GM12878 (cell line): ENCODE results near the gene KCNA2. TPM values are rescaled to one million over a fixed set of nuclear protein-coding genes. Genes with fewer than 3 reads are reported as not detected.

Experiments
- PML ChIP-seq: IDR thresholded peaks from 2 replicates; pipeline ENCODE4 v1.6.1; 2012; ENCODE audit warnings: low read length, inconsistent platforms
- RFX5 ChIP-seq: IDR thresholded peaks from 2 replicates; pipeline ENCODE4 v1.6.1; 2011; ENCODE audit warnings: low read depth, low read length, improper control_type of control experiment
- polyA plus RNA-seq, 11 experiments: library from polyadenylated mRNA; depleted of rRNA in 4 of 11; unstranded in 6 of 11; stranded (reverse) in 5 of 11; fragments of >200 nt; fragmentation: Nextera tagmentation in 4 of 11; fragmentation: Illumina TruSeq in 1 of 11; extraction: Ambion mirVana in 4 of 11; extraction: Trizol in 1 of 11; gene quantifications; 1 replicate in 1 of 11; 2 replicates in 10 of 11; pipeline versions ENCODE4 v1.2.1 to v1.2.3, GENCODE V29; 2011 to 2016; ENCODE audit warnings: inconsistent platforms in 2 of 11, missing spikeins in 2 of 11, low read depth in 1 of 11
- total RNA-seq, 4 experiments: library from RNA; depleted of rRNA in 3 of 4; stranded (reverse); fragments of >200 nt in 3 of 4; fragmentation: Illumina TruSeq in 1 of 4; extraction: Trizol in 1 of 4; gene quantifications; 2 replicates each; pipeline versions ENCODE4 v1.2.1 to v1.2.3, GENCODE V29; 2013 to 2021
- TF ChIP-seq, protein P1 (sequence below): IDR thresholded peaks from 2 replicates; pipeline ENCODE4 v1.6.1; 2012; ENCODE audit warnings: mild to moderate bottlenecking, low read depth, low read length
- TF ChIP-seq, protein P2 (sequence below): fragments of 450-650 bp; formaldehyde crosslinking; IDR thresholded peaks from 2 replicates; pipeline ENCODE4 v1.5.0; 2022; ENCODE audit warnings: mild to moderate bottlenecking, missing genetic modification characterization
- TF ChIP-seq, protein P3 (sequence below): IDR thresholded peaks from 2 replicates; pipeline ENCODE4 v1.6.1; 2012; ENCODE audit warnings: low read depth, low read length, improper control_type of control experiment

Gene KCNA2
- total and polyA plus RNA-seq, 10 of the 15 experiments (the other 5 are each of a cell fraction or from before 2014, with no cell fraction given), result 0.02 to 0.56 (median 0.10) TPM; not detected in 2

DNA sequence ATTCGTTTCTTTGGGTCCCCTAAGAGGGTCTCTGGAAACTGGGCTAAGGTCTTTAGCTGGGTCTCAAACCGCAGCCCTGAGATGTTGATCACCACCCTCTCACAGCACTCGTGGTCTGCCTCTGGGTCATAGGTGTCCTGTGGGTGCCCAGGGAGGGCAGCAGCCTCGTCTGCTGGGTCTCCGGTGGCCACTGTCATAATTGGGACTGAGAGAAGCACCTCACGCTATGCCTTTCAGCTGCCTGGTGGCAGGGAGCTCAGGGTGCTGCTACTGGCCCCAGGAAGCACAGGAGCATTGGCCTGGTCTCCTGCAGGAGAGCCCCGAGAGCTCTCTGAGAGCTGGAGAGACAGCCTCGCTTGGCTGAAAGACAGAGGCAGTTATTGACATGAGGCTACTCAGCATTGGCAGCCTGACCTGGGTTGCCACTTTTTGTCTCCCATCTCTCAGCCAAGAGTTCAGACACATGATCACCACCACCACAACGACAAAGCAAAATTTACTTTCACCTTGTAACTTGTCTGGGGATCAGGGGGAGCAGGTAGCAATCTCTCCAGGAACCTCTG, 1.5 kb downstream of the KCNA2 start (continued):
- no peak for TF ChIP-seq RFX5
- TF ChIP-seq, protein P1, sequence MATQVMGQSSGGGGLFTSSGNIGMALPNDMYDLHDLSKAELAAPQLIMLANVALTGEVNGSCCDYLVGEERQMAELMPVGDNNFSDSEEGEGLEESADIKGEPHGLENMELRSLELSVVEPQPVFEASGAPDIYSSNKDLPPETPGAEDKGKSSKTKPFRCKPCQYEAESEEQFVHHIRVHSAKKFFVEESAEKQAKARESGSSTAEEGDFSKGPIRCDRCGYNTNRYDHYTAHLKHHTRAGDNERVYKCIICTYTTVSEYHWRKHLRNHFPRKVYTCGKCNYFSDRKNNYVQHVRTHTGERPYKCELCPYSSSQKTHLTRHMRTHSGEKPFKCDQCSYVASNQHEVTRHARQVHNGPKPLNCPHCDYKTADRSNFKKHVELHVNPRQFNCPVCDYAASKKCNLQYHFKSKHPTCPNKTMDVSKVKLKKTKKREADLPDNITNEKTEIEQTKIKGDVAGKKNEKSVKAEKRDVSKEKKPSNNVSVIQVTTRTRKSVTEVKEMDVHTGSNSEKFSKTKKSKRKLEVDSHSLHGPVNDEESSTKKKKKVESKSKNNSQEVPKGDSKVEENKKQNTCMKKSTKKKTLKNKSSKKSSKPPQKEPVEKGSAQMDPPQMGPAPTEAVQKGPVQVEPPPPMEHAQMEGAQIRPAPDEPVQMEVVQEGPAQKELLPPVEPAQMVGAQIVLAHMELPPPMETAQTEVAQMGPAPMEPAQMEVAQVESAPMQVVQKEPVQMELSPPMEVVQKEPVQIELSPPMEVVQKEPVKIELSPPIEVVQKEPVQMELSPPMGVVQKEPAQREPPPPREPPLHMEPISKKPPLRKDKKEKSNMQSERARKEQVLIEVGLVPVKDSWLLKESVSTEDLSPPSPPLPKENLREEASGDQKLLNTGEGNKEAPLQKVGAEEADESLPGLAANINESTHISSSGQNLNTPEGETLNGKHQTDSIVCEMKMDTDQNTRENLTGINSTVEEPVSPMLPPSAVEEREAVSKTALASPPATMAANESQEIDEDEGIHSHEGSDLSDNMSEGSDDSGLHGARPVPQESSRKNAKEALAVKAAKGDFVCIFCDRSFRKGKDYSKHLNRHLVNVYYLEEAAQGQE, result no peak
- TF ChIP-seq, protein P2, sequence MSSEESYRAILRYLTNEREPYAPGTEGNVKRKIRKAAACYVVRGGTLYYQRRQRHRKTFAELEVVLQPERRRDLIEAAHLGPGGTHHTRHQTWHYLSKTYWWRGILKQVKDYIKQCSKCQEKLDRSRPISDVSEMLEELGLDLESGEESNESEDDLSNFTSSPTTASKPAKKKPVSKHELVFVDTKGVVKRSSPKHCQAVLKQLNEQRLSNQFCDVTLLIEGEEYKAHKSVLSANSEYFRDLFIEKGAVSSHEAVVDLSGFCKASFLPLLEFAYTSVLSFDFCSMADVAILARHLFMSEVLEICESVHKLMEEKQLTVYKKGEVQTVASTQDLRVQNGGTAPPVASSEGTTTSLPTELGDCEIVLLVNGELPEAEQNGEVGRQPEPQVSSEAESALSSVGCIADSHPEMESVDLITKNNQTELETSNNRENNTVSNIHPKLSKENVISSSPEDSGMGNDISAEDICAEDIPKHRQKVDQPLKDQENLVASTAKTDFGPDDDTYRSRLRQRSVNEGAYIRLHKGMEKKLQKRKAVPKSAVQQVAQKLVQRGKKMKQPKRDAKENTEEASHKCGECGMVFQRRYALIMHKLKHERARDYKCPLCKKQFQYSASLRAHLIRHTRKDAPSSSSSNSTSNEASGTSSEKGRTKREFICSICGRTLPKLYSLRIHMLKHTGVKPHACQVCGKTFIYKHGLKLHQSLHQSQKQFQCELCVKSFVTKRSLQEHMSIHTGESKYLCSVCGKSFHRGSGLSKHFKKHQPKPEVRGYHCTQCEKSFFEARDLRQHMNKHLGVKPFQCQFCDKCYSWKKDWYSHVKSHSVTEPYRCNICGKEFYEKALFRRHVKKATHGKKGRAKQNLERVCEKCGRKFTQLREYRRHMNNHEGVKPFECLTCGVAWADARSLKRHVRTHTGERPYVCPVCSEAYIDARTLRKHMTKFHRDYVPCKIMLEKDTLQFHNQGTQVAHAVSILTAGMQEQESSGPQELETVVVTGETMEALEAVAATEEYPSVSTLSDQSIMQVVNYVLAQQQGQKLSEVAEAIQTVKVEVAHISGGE (CRISPR knock-in tag), result no peak
- TF ChIP-seq, protein P3, sequence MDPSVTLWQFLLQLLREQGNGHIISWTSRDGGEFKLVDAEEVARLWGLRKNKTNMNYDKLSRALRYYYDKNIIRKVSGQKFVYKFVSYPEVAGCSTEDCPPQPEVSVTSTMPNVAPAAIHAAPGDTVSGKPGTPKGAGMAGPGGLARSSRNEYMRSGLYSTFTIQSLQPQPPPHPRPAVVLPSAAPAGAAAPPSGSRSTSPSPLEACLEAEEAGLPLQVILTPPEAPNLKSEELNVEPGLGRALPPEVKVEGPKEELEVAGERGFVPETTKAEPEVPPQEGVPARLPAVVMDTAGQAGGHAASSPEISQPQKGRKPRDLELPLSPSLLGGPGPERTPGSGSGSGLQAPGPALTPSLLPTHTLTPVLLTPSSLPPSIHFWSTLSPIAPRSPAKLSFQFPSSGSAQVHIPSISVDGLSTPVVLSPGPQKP, result no peak
- no peak for TF ChIP-seq PML
